Upper lobe of right lung (tissue), 1 donor: ENCODE measurements around the gene TMEM52. TPM values are rescaled to one million over a fixed set of nuclear protein-coding genes. Genes with fewer than 3 reads are reported as not detected.

Source experiments
- ATAC-seq: fragments of 200-7000 bp; cut with Tn5 transposase; one replicate; pipeline ENCODE4 v1.9.1; 2020; ENCODE audit warnings: mild to moderate bottlenecking, moderate library complexity
- DNase-seq: peaks from one replicate; pipeline ENCODE4 v3.0.0-alpha.2; 2020
- H3K27ac ChIP-seq: fragments of 200-600 bp; one replicate; pipeline ENCODE4 v1.8.0; 2022
- H3K27me3 ChIP-seq: fragments of 200-600 bp; one replicate; pipeline ENCODE4 v1.8.0; 2022; ENCODE audit warnings: mild to moderate bottlenecking
- H3K36me3 ChIP-seq: fragments of 200-600 bp; one replicate; pipeline ENCODE4 v1.8.0; 2022
- H3K4me1 ChIP-seq: fragments of 200-600 bp; one replicate; pipeline ENCODE4 v1.8.0; 2022
- H3K4me3 ChIP-seq: fragments of 200-600 bp; one replicate; pipeline ENCODE4 v1.8.0; 2022; ENCODE audit warnings: mild to moderate bottlenecking
- H3K9me3 ChIP-seq: fragments of 200-600 bp; one replicate; pipeline ENCODE4 v1.8.0; 2022
- intact Hi-C: fragments of 100-400 bp; cut with DNase I; formaldehyde crosslinking; loops from one replicate; pipeline ENCODE4 v1.11.0; 2022
- total RNA-seq: library from RNA; stranded (reverse); fragmentation: NEBNext Ultra II Directional; extraction: Animal tissue kit (Norgen Biotek cat#: 25700); gene quantifications from one replicate; pipeline ENCODE4 v1.2.1, GENCODE V29; 2021
- TF ChIP-seq, protein P1 (sequence below): fragments of 200-600 bp; IDR thresholded peaks from one replicate; pipeline ENCODE4 v1.8.0; 2022; ENCODE audit warnings: antibody characterized with exemption
- donor health status: DM: no; HTN: yes; CAD: no; lungs with severe emphysema.

The TMEM52 gene
- total RNA-seq, 1 donor from 2014 or later = 1.5 TPM

DNA sequence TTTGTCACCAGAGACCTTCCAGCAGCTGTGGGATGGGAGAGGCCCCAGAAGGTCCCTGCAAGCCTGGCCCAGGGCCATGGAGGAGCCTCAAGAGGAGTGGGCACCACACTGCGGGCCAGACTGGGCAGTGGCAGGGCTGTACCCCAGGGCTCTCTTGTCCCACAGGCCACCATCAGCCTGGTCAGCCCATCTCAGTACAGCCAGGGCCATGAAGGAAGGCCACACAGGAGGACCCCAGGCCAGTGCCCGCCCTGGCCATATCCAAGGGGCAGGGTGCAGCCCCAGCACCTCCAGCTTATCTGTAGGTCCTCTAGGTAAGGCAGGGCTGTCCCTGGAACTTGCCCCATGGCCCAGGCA, 25.1 kb downstream of the TMEM52 start:
- H3K27ac ChIP-seq = no peak overlapping the region
- H3K27me3 ChIP-seq = no peaks in the 10 kb centered on the region
- no peaks in the 10 kb centered on the region for H3K36me3 ChIP-seq
- no peak overlapping the region for H3K4me3 ChIP-seq
- TF ChIP-seq, protein P1, sequence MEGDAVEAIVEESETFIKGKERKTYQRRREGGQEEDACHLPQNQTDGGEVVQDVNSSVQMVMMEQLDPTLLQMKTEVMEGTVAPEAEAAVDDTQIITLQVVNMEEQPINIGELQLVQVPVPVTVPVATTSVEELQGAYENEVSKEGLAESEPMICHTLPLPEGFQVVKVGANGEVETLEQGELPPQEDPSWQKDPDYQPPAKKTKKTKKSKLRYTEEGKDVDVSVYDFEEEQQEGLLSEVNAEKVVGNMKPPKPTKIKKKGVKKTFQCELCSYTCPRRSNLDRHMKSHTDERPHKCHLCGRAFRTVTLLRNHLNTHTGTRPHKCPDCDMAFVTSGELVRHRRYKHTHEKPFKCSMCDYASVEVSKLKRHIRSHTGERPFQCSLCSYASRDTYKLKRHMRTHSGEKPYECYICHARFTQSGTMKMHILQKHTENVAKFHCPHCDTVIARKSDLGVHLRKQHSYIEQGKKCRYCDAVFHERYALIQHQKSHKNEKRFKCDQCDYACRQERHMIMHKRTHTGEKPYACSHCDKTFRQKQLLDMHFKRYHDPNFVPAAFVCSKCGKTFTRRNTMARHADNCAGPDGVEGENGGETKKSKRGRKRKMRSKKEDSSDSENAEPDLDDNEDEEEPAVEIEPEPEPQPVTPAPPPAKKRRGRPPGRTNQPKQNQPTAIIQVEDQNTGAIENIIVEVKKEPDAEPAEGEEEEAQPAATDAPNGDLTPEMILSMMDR = no peak
- H3K4me1 ChIP-seq = peaks cover 17% of the 10 kb centered on the region
- intact Hi-C loops = loop anchor here (10.0 kb wide), 1 partner anchor 139 kb away; no protein-coding TSS in a partner anchor
- DNase-seq (no peak), ATAC-seq (no peak)
- no peaks in the 10 kb centered on the region for H3K9me3 ChIP-seq

DNA sequence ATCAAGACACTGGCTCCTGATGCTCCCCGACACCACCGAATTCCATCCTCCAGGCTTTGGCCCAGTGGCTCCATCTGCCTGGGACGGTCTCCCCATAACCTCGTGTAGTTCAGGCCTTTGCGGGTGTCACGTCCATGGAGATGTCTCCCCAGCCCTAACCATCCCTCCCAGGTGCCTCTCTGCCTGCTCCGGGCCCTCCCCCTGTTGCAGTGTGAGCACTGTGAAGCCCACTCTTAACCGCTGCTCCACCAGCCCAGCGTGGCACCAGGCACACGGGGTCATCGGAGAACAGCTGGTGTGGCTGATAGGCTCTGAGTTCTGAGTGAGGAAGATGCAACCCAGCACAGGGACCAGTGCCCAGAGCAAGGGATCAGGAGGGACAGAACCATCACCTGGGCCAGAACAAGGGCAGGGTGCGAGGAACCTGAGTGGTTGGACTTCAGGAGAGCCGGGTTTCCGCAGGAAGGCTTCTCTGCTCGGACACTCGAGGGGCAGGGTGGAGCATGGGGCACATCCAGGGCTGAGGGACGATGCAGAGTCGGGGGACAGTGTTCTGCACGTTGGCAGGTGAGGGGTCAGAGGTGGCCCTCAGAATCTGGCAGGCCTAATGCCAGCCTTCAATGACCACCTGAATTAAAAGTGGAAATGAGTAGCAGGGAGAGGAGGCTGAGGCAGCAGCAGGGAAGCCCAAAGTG, 25.6 kb downstream of the TMEM52 start:
- H3K27ac ChIP-seq = no peak overlapping the region
- H3K36me3 ChIP-seq = no peaks in the 10 kb centered on the region
- H3K4me3 ChIP-seq = no peak overlapping the region
- H3K4me1 ChIP-seq = peaks cover 22% of the 10 kb centered on the region
- ATAC-seq (no peak), DNase-seq (no peak)
- intact Hi-C loops = loop anchor here (10.0 kb wide), 1 partner anchor 139 kb away; no protein-coding TSS in a partner anchor
- no peaks in the 10 kb centered on the region for H3K27me3 ChIP-seq
- H3K9me3 ChIP-seq = no peaks in the 10 kb centered on the region
- TF ChIP-seq, protein P1 = no peak

DNA sequence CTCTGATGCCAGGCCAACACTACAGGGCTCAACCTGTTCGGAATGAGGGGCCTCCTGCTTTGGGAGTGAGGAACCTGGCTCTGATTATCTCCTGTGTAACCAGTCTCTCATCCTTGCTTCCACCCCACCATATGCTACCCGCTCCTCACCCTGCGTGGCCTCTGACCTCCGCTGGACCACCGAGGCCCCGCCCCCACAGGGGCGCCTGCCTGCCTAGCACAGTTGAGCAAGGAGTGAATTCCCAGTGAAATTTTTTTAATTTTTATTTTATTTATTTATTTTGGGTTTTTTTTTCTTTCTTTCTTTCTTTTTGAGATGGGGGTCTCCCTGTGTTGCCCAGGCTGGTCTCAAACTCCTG, 26.3 kb downstream of the TMEM52 start:
- H3K27ac ChIP-seq = no peak overlapping the region
- TF ChIP-seq, protein P1 = no peak
- peaks cover 29% of the 10 kb centered on the region for H3K4me1 ChIP-seq
- no peaks in the 10 kb centered on the region for H3K36me3 ChIP-seq
- no peak for ATAC-seq
- peak overlapping the region; percentile 65 for H3K4me3 ChIP-seq
- no peaks in the 10 kb centered on the region for H3K27me3 ChIP-seq
- H3K9me3 ChIP-seq = no peaks in the 10 kb centered on the region
- DNase-seq = no peak
- intact Hi-C loops = loop anchor here (10.0 kb wide), 1 partner anchor 138 kb away; no protein-coding TSS in a partner anchor

DNA sequence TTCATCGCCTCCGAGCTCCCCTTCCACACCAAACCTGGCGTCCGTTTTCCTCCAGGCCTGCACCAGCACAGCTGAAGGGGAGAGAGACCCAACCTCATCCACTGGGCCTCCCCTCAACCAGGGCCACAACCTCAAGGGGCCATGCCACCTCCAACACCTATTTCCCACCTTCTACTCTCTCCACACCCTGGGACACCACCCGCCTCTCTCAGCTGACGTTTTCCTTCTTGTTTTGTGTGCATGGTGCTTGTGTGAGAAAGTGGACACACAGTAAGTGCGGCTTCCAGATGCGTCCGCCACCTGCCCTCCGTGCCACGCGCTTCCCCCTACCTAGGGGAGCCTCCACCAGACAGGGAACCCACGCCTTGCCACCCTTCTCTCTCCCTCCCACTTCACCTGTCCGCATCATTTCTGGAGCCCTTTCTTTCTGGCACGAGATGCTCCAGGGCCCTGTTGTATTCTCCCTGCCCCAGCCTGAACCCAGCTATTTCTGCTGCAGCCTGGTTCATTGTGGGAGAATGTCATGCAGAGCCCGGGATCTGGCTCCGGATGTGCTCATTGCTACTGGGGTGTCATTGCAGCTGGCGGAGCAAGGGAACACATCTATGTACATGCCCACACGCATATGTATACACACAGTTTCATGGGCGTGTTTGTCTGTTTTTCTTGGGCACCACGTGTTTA, 26.9 kb downstream of the TMEM52 start:
- H3K27ac ChIP-seq = peak overlapping the region; percentile 90
- peak overlapping the region; percentile 65 for H3K4me3 ChIP-seq
- TF ChIP-seq, protein P1 = no peak
- no peaks in the 10 kb centered on the region for H3K9me3 ChIP-seq
- peaks cover 33% of the 10 kb centered on the region for H3K4me1 ChIP-seq
- intact Hi-C loops = loop anchor here (10.0 kb wide), 1 partner anchor 137 kb away; no protein-coding TSS in a partner anchor
- H3K27me3 ChIP-seq = no peaks in the 10 kb centered on the region
- ATAC-seq = no peak
- H3K36me3 ChIP-seq = no peaks in the 10 kb centered on the region
- no peak for DNase-seq

DNA sequence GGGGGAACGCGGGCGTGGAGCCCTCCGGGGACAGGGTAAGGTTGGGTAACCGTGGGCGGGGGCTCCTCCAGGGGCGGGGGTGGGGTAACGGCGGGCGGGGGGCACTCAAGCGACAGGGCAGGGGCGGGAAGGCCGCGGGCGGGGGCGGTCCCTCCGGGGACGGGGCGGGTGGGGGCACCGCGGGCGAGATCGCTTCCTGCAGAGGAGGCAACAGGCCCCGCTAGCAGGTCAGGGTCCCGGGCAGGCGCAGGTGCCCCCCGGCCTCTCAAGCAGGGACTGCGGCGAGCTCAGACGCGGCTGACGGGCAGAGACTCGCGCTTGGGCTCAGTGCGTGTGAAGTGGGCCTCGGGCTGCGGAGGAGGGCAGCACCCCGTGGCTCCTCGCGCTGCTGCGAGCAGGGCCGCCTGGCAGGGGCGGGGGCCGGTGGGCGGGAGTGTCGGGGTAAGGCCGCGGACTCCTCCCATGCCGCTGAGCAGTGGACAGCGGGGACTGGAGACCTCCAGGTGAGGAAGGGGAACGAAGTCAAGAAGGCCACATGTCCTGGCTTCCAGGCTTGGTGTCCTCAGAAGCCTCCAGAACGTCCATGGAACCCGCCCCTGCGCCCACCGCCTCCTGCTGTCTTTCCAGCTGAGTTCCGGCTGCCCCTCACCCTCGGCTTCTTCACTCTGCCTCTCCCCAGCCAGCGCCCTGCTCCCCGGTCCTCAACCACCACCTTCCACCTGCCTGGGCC, 27.6 kb downstream of the TMEM52 start:
- Histone ChIP-seq H3K4me1 (peaks cover 40% of the 10 kb centered on the region), H3K36me3 (no peaks in the 10 kb centered on the region), H3K4me3 (peak overlapping the region; percentile 65), H3K27me3 (no peaks in the 10 kb centered on the region), H3K9me3 (no peaks in the 10 kb centered on the region), H3K27ac (peak overlapping the region; percentile 90)
- peak; percentile 92 for DNase-seq
- intact Hi-C loops = loop anchor here (10.0 kb wide), 1 partner anchor 137 kb away; no protein-coding TSS in a partner anchor
- TF ChIP-seq, protein P1 = no peak
- ATAC-seq = peak; percentile 75
